OCI-LY7 (cell line): ENCODE measurements around the gene GRM4. TPM values are rescaled to one million over a fixed set of nuclear protein-coding genes. Genes with fewer than 3 reads are reported as not detected.

Source experiments
- BruUV-seq: library from RNA; stranded (reverse); fragments of 400-500 nt; replicated peaks from 2 replicates; lab custom pipeline; 2021; lab: Mats Ljungman, UMichigan
- CTCF ChIA-PET: fragments of 300-600 bp; sonication (Branson Sonifier 250); formaldehyde crosslinking; loops from one replicate; lab custom pipeline; 2022; ENCODE audit warnings: antibody characterized with exemption; ENCODE audit not compliant: unreplicated experiment; lab: Charles Lee
- POLR2A ChIA-PET: fragments of 300-600 bp; sonication (Branson Sonifier 250); formaldehyde crosslinking; loops from one replicate; lab custom pipeline; 2022; ENCODE audit warnings: antibody characterized with exemption; lab: Charles Lee
- DNase-seq: peaks from one replicate; pipeline ENCODE4 v3.0.0-alpha.2; 2015; ENCODE audit warnings: low spot score
- H2AFZ ChIP-seq: fragments of 200-600 bp; sonication (generic), shearing (Covaris generic); 2 replicates; pipeline ENCODE4 v1.6.1; 2014; ENCODE audit warnings: mild to moderate bottlenecking, antibody characterized with exemption, low read length, moderate library complexity
- H3K27ac ChIP-seq: fragments of 200-600 bp; sonication (generic); 2 replicates; pipeline ENCODE4 v1.5.1; 2014; ENCODE audit warnings: mixed run types, low read depth, mild to moderate bottlenecking, moderate library complexity, low read length, inconsistent platforms; ENCODE audit not compliant: poor library complexity, severe bottlenecking
- H3K36me3 ChIP-seq: fragments of 200-600 bp; sonication (generic); 2 replicates; pipeline ENCODE4 v1.6.1; 2014; ENCODE audit warnings: mild to moderate bottlenecking, antibody characterized with exemption, low read length, moderate library complexity, mixed read lengths; ENCODE audit not compliant: insufficient read depth
- H3K4me1 ChIP-seq: fragments of 200-600 bp; sonication (generic); 2 replicates; pipeline ENCODE4 v1.5.1; 2014; ENCODE audit warnings: mild to moderate bottlenecking, low read length; ENCODE audit not compliant: insufficient read depth, poor library complexity, severe bottlenecking
- H3K4me2 ChIP-seq: fragments of 200-600 bp; sonication (generic); 2 replicates; pipeline ENCODE4 v1.6.1; 2014; ENCODE audit warnings: mild to moderate bottlenecking, low read length
- H3K4me3 ChIP-seq: fragments of 200-600 bp; sonication (generic); 2 replicates; pipeline ENCODE4 v1.5.1; 2014; ENCODE audit warnings: mild to moderate bottlenecking, low read depth, low read length; ENCODE audit not compliant: poor library complexity, severe bottlenecking
- H3K79me2 ChIP-seq: fragments of 200-600 bp; sonication (generic); 2 replicates; pipeline ENCODE4 v1.6.1; 2016; ENCODE audit warnings: low read depth, mild to moderate bottlenecking, low read length, moderate library complexity, mixed read lengths; ENCODE audit not compliant: insufficient read depth
- H3K9me2 ChIP-seq: fragments of 200-600 bp; sonication (generic); 2 replicates; pipeline ENCODE4 v1.6.1; 2016; ENCODE audit warnings: mild to moderate bottlenecking, low read length, mixed read lengths; ENCODE audit not compliant: insufficient read depth
- H3K9me3 ChIP-seq: fragments of 200-600 bp; sonication (generic); 2 replicates; pipeline ENCODE4 v1.6.1; 2014; ENCODE audit warnings: mild to moderate bottlenecking, mixed run types, low read length, mixed read lengths
- H4K20me1 ChIP-seq: fragments of 200-600 bp; sonication (generic); 2 replicates; pipeline ENCODE4 v1.6.1; 2014; ENCODE audit warnings: mild to moderate bottlenecking, antibody characterized with exemption, low read length, moderate library complexity, mixed read lengths; ENCODE audit not compliant: insufficient read depth
- CTCF ChIP-seq: fragments of 200-600 bp; sonication (generic); conservative IDR thresholded peaks from 2 replicates; pipeline ENCODE4 v1.5.1; 2014; ENCODE audit warnings: mild to moderate bottlenecking, antibody characterized with exemption, low read length, moderate library complexity, mixed read lengths
- EZH2phosphoT487 ChIP-seq: fragments of 200-600 bp; sonication (generic); IDR thresholded peaks from 2 replicates; pipeline ENCODE4 v1.6.1; 2018; ENCODE audit warnings: low read depth, borderline replicate concordance, mild to moderate bottlenecking, mixed run types, antibody characterized with exemption, low read length, moderate library complexity, mixed read lengths
- intact Hi-C: fragments of 100-400 bp; cut with micrococcal nuclease; formaldehyde crosslinking; loops from one replicate; pipeline ENCODE4 v1.10.0; 2022; ENCODE audit not compliant: unreplicated experiment
- total RNA-seq, 2 experiments: library from RNA; depleted of rRNA in 1 of 2; stranded (reverse); fragments of >200 nt in 1 of 2; shearing (Covaris generic) in 1 of 2; gene quantifications; 2 replicates each; pipeline ENCODE4 v1.2.3, GENCODE V29; 2014 to 2022

Gene GRM4
- total RNA-seq, 2 experiments from 2014 or later, result 0.73 to 1.3 TPM

DNA sequence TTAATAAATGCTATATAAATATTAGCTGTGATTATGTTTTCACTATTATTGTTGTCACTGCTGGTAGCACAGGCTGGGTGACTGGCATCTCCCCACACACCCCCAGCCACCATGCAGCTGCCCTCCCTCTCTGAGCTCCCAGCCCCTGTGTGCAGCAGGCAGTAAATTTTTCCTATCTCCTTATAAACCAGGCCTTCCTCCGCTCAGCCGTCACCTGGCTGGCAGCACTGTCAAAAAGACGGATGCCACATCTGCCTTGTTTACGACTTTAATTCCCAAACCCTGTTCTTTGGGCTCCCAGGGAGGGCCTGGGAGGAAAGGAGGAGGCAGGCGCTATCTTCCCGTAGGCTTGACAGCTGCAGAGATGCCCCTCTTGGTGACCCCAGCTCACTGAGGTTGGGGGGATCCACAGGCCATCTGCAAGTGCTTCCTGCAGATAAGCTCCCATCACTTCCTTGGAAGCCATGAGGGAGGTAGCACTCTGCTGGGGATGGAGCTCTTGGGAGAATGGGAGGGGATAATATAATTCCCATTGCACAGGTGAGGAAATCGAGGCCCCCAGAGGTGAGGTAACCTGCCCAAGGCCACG lies 94.5 kb downstream of the GRM4 start:
- POLR2A ChIA-PET, result no interaction called here

DNA sequence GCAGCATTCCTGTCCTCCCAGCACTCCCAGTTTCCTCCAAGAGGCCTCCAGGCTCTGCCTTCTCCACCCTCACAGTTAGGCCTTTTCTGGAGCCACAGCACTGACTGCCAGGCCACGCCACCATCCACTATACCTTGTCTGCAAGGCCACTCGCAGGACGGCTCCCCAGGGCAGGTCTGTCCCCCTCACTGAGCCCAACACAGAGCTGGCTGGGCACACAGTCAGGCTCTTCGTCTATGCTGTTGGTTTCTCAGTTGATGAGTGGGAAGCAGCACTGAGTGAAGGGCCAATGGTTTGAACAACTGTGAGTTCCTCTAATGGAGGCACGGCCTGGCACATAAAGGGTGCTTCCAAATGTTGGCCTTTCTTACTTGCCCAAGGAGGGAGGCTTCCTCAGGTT lies 95.2 kb downstream of the GRM4 start:
- Histone ChIP-seq H3K4me1 (peaks cover 19% of the 10 kb centered on the region), H3K4me3 (no peak overlapping the region), H3K4me2 (no peak overlapping the region), H3K79me2 (no peaks in the 10 kb centered on the region), H4K20me1 (no peaks in the 10 kb centered on the region), H3K9me3 (no peaks in the 10 kb centered on the region), H2AFZ (no peak overlapping the region), H3K36me3 (no peaks in the 10 kb centered on the region), H3K27ac (no peak overlapping the region), H3K9me2 (no peaks in the 10 kb centered on the region)
- DNase-seq, result no peak
- CTCF ChIA-PET, result interaction anchor here (1.1 kb wide), 1 partner anchor 103 kb away, joined by 3 read pairs; no protein-coding TSS in a partner anchor
- intact Hi-C loops, result no loop called here
- no TSS peak for BruUV-seq
- no peak for TF ChIP-seq CTCF
- no peak for TF ChIP-seq EZH2phosphoT487
- POLR2A ChIA-PET, result no interaction called here

More for the DNA sequence above, 94.5 kb downstream of the GRM4 start:
- no peaks in the 10 kb centered on the region for H4K20me1 ChIP-seq
- H3K27ac ChIP-seq, result no peak overlapping the region
- H3K36me3 ChIP-seq, result no peaks in the 10 kb centered on the region
- no peak for TF ChIP-seq EZH2phosphoT487
- TF ChIP-seq CTCF, result no peak
- no TSS peak for BruUV-seq
- no peaks in the 10 kb centered on the region for H3K9me3 ChIP-seq
- no peak overlapping the region for H3K4me2 ChIP-seq
- H3K79me2 ChIP-seq, result no peaks in the 10 kb centered on the region
- H3K4me3 ChIP-seq, result no peak overlapping the region
- CTCF ChIA-PET, result interaction anchor here (1.1 kb wide), 1 partner anchor 103 kb away, joined by 3 read pairs; no protein-coding TSS in a partner anchor
- peaks cover 27% of the 10 kb centered on the region for H3K4me1 ChIP-seq
- no peaks in the 10 kb centered on the region for H3K9me2 ChIP-seq
- no peak for DNase-seq
- intact Hi-C loops, result no loop called here
- no peak overlapping the region for H2AFZ ChIP-seq
